Keratinocyte (primary cell): ENCODE results near the gene SH2D4B. TPM values are rescaled to one million over a fixed set of nuclear protein-coding genes. Genes with fewer than 3 reads are reported as not detected.

ENCODE experiments used
- DNase-seq: peaks from one replicate; pipeline ENCODE4 v3.0.0-alpha.2; 2011; ENCODE audit warnings: low read depth, missing footprints, low spot score
- FAIRE-seq: peaks from 2 replicates; lab custom pipeline; 2011; peaks lifted over from hg19 to GRCh38; lab: Jason Lieb, UNC
- H2AFZ ChIP-seq: 2 replicates; pipeline ENCODE4 v1.6.0; 2012; ENCODE audit warnings: low read length, control low read depth, inconsistent platforms; ENCODE audit not compliant: control insufficient read depth
- H3K27ac ChIP-seq: 2 replicates; pipeline ENCODE4 v1.5.1; 2011; ENCODE audit warnings: low read length; ENCODE audit not compliant: control insufficient read depth, insufficient read depth
- H3K27me3 ChIP-seq: 3 replicates; pipeline ENCODE4 v1.6.0; 2011; ENCODE audit warnings: low read length; ENCODE audit not compliant: control insufficient read depth, insufficient read depth; ENCODE audit errors: extremely low read depth
- H3K36me3 ChIP-seq, 2 experiments: 2 replicates in 1 of 2; 3 replicates in 1 of 2; pipeline ENCODE4 v1.5.1; 2011; ENCODE audit warnings: low read length in 2 of 2, mild to moderate bottlenecking in 1 of 2; ENCODE audit not compliant: control insufficient read depth in 2 of 2, insufficient read depth in 2 of 2; ENCODE audit errors: extremely low read depth in 1 of 2
- H3K4me1 ChIP-seq: 3 replicates; pipeline ENCODE4 v1.5.1; 2011; ENCODE audit warnings: low read length; ENCODE audit not compliant: control insufficient read depth, insufficient read depth; ENCODE audit errors: extremely low read depth
- H3K4me2 ChIP-seq: 3 replicates; pipeline ENCODE4 v1.6.0; 2011; ENCODE audit warnings: low read depth, low read length; ENCODE audit not compliant: control insufficient read depth, insufficient read depth; ENCODE audit errors: extremely low read depth
- H3K4me3 ChIP-seq, 3 experiments: fragments of 200-600 bp in 1 of 3; sonication (generic) in 1 of 3; 2 replicates in 2 of 3; 3 replicates in 1 of 3; pipeline ENCODE4 v1.5.1; 2011 to 2016; ENCODE audit warnings: low read length in 3 of 3, mild to moderate bottlenecking in 3 of 3, control low read depth in 2 of 3, inconsistent platforms in 1 of 3, low read depth in 1 of 3, mixed read lengths in 1 of 3, mixed run types in 1 of 3, moderate library complexity in 1 of 3; ENCODE audit not compliant: control insufficient read depth in 2 of 3, insufficient read depth in 2 of 3; ENCODE audit errors: extremely low read depth in 1 of 3
- H3K79me2 ChIP-seq: 2 replicates; pipeline ENCODE4 v1.6.0; 2012; ENCODE audit warnings: low read length; ENCODE audit not compliant: control insufficient read depth, insufficient read depth
- H3K9ac ChIP-seq: 3 replicates; pipeline ENCODE4 v1.6.0; 2011; ENCODE audit warnings: low read length; ENCODE audit not compliant: control insufficient read depth, insufficient read depth; ENCODE audit errors: extremely low read depth
- H3K9me1 ChIP-seq: 3 replicates; pipeline ENCODE4 v1.6.0; 2011; ENCODE audit warnings: low read length; ENCODE audit not compliant: control insufficient read depth, insufficient read depth; ENCODE audit errors: extremely low read depth
- H3K9me3 ChIP-seq: 2 replicates; pipeline ENCODE4 v1.5.1; 2012; ENCODE audit warnings: low read depth, low read length; ENCODE audit not compliant: control insufficient read depth
- H4K20me1 ChIP-seq: 3 replicates; pipeline ENCODE4 v1.6.0; 2011; ENCODE audit warnings: low read length; ENCODE audit not compliant: control insufficient read depth, insufficient read depth; ENCODE audit errors: extremely low read depth
- EZH2 ChIP-seq: IDR thresholded peaks from one replicate; pipeline ENCODE4 v1.6.1; 2012; ENCODE audit warnings: inconsistent platforms, mild to moderate bottlenecking, low read length, moderate library complexity
- dilution Hi-C: fragments of 300-500 bp; cut with MboI; formaldehyde crosslinking; loops from one replicate; pipeline ENCODE4 v1.7.0; 2020; ENCODE audit warnings: low sequenced_read_pairs; ENCODE audit not compliant: extremely low pct_ligation_motif_present
- polyA plus RNA-seq, 5 experiments: library from polyadenylated mRNA; depleted of rRNA in 3 of 5; stranded (reverse) in 3 of 5; stranded (forward) in 1 of 5; unstranded in 1 of 5; fragments of >200 nt; gene quantifications; 1 replicate in 1 of 5; 2 replicates in 3 of 5; 3 replicates in 1 of 5; pipeline versions ENCODE4 v1.2.1 to v1.2.3, GENCODE V29; 2011 to 2012; ENCODE audit warnings: missing spikeins in 2 of 5, low read depth in 1 of 5, low replicate concordance in 1 of 5
- TF ChIP-seq, protein P1 (sequence below), 3 experiments: IDR thresholded peaks in 1 of 3; conservative IDR thresholded peaks in 1 of 3; optimal IDR thresholded peaks in 1 of 3; 2 replicates in 2 of 3; 3 replicates in 1 of 3; pipeline versions ENCODE3 to v1.5.1; 2011; ENCODE audit warnings: low read length in 3 of 3, mild to moderate bottlenecking in 3 of 3, moderate library complexity in 2 of 3, control low read depth in 1 of 3, inconsistent platforms in 1 of 3; ENCODE audit not compliant: insufficient read depth in 2 of 3; ENCODE audit errors: extremely low read depth in 1 of 3

The SH2D4B gene
- polyA plus RNA-seq, 1 donor (not counting 4 experiments of a cell fraction or from before 2014, with no cell fraction given), result 0.22 TPM

DNA sequence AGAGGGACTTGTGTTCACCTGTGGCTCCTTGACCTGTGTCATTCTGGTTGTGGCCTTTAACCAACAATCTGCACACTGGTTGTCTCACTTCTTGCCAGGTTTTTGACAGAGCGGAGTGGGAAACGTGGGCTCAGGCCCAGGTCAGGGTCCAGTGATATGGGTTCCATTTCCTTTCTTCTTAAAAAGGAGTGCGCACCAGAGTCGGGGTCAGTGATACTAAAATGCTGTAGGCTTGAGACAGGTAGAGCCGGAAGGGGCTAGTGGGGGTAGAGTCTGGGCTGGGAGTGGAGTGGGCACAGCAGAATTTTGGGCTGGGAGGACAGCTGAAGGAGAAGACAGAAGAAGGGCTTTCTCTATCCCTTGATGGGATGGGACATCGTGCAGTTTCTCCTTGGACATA is 61.2 kb downstream of the SH2D4B start:
- no peak overlapping the region for H3K4me3 ChIP-seq
- no peak overlapping the region for H3K9ac ChIP-seq
- no peak overlapping the region for H2AFZ ChIP-seq
- no peak for FAIRE-seq
- dilution Hi-C loops, result no loop called here
- H4K20me1 ChIP-seq, result no peaks in the 10 kb centered on the region
- no peaks in the 10 kb centered on the region for H3K9me1 ChIP-seq
- DNase-seq, result no peak
- no peaks in the 10 kb centered on the region for H3K4me1 ChIP-seq
- H3K79me2 ChIP-seq, result no peaks in the 10 kb centered on the region
- no peaks in the 10 kb centered on the region for H3K9me3 ChIP-seq
- H3K27me3 ChIP-seq, result no peaks in the 10 kb centered on the region
- no peak for TF ChIP-seq EZH2
- TF ChIP-seq, protein P1, sequence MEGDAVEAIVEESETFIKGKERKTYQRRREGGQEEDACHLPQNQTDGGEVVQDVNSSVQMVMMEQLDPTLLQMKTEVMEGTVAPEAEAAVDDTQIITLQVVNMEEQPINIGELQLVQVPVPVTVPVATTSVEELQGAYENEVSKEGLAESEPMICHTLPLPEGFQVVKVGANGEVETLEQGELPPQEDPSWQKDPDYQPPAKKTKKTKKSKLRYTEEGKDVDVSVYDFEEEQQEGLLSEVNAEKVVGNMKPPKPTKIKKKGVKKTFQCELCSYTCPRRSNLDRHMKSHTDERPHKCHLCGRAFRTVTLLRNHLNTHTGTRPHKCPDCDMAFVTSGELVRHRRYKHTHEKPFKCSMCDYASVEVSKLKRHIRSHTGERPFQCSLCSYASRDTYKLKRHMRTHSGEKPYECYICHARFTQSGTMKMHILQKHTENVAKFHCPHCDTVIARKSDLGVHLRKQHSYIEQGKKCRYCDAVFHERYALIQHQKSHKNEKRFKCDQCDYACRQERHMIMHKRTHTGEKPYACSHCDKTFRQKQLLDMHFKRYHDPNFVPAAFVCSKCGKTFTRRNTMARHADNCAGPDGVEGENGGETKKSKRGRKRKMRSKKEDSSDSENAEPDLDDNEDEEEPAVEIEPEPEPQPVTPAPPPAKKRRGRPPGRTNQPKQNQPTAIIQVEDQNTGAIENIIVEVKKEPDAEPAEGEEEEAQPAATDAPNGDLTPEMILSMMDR (optimal IDR thresholded peaks at IDR 0.05 in 1 of 3, IDR thresholded peaks at IDR 0.05 in 1 of 3, conservative IDR thresholded peaks at IDR 0.05 in 1 of 3; ENCODE audit: extremely low read depth in 1 of 3, insufficient read depth in 2 of 3, low read length in 3 of 3), result no peak
- H3K4me2 ChIP-seq, result no peak overlapping the region
- H3K36me3 ChIP-seq, result no peaks in the 10 kb centered on the region
- no peak overlapping the region for H3K27ac ChIP-seq

DNA sequence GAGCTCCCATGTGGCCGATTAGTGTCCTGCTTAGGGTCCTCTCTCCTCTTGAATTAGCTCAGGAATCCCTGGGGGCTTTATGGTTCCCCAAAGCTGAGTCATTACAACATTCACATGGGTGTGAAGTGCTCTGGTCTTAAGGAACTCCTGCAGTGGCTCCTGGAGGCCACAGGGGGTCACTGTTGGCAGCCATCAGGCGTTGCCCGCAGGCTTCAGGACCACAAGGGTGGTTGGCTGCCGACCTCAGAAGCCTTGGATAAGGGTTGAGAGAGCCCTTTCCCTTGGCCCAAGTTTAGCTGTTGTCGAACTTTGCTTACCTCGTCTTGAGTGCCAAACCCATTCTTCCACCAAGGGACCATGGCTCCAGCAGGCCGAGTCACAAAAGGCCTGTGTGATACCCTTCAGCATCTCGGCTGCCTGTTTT is 61.7 kb downstream of the SH2D4B start:
- Histone ChIP-seq H4K20me1 (no peaks in the 10 kb centered on the region), H3K4me2 (no peak overlapping the region), H3K9me1 (no peaks in the 10 kb centered on the region), H3K4me3 (no peak overlapping the region), H2AFZ (no peak overlapping the region), H3K79me2 (no peaks in the 10 kb centered on the region), H3K9ac (no peak overlapping the region), H3K27me3 (no peaks in the 10 kb centered on the region), H3K36me3 (no peaks in the 10 kb centered on the region), H3K4me1 (no peaks in the 10 kb centered on the region), H3K27ac (no peak overlapping the region), H3K9me3 (no peaks in the 10 kb centered on the region)
- DNase-seq, result peak; percentile 21
- dilution Hi-C loops, result no loop called here
- TF ChIP-seq, protein P1 (optimal IDR thresholded peaks at IDR 0.05 in 1 of 3, IDR thresholded peaks at IDR 0.05 in 1 of 3, conservative IDR thresholded peaks at IDR 0.05 in 1 of 3; ENCODE audit: extremely low read depth in 1 of 3, insufficient read depth in 2 of 3, low read length in 3 of 3), result peak; percentile 72 to 91 (median 87)
- no peak for TF ChIP-seq EZH2
- FAIRE-seq, result no peak
